ENCODE measurements around the gene PBX1. TPM values are rescaled to one million over a fixed set of nuclear protein-coding genes. Genes with fewer than 3 reads are reported as not detected.
"Not testable (repeated sequence)": the region's sequence is repeated elsewhere in the genome, so short reads cannot be mapped to it uniquely, and the experiment has no call there.

Gene PBX1
- total RNA-seq, 2 donors from 2014 or later, result 59.9 to 79.2 TPM

- H3K4me3 Mint-ChIP-seq, result no peak overlapping the region
- H3K9me3 Mint-ChIP-seq, result no peaks in the 10 kb centered on the region
- H3K4me3 ChIP-seq (ENCODE audit: low read length), result no peak overlapping the region
- peaks cover 18% of the 10 kb centered on the region for H3K4me1 ChIP-seq (ENCODE audit: control insufficient read depth, insufficient read depth, low read length)
- TF ChIP-seq, protein P1, sequence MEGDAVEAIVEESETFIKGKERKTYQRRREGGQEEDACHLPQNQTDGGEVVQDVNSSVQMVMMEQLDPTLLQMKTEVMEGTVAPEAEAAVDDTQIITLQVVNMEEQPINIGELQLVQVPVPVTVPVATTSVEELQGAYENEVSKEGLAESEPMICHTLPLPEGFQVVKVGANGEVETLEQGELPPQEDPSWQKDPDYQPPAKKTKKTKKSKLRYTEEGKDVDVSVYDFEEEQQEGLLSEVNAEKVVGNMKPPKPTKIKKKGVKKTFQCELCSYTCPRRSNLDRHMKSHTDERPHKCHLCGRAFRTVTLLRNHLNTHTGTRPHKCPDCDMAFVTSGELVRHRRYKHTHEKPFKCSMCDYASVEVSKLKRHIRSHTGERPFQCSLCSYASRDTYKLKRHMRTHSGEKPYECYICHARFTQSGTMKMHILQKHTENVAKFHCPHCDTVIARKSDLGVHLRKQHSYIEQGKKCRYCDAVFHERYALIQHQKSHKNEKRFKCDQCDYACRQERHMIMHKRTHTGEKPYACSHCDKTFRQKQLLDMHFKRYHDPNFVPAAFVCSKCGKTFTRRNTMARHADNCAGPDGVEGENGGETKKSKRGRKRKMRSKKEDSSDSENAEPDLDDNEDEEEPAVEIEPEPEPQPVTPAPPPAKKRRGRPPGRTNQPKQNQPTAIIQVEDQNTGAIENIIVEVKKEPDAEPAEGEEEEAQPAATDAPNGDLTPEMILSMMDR (conservative IDR thresholded peaks at IDR 0.05), result no peak
- 88 to 92% methylated on average over 2 to 4 of the region's 4 CpGs for WGBS, 2 experiments (ENCODE audit: insufficient coverage in 1 of 2, insufficient read length in 1 of 2)
- no peak overlapping the region for H3K27ac Mint-ChIP-seq
- H3K9me3 ChIP-seq (ENCODE audit: control insufficient read depth, low read length), result no peaks in the 10 kb centered on the region
- H3K27me3 ChIP-seq (ENCODE audit: control insufficient read depth, insufficient read depth, low read length, poor library complexity, severe bottlenecking), result no peaks in the 10 kb centered on the region
- H3K27ac ChIP-seq (ENCODE audit: low read depth, low read length), result peak overlapping the region; percentile 8
- no peak overlapping the region for H3K9ac ChIP-seq (ENCODE audit: extremely low read depth, low read length, poor library complexity, severe bottlenecking)
- H3K27me3 Mint-ChIP-seq (ENCODE audit: insufficient read depth), result no peaks in the 10 kb centered on the region
- H3K4me1 Mint-ChIP-seq, result peaks cover 43% of the 10 kb centered on the region
- H3K36me3 ChIP-seq (ENCODE audit: control insufficient read depth, insufficient read depth, low read length), result no peaks in the 10 kb centered on the region
- H3K36me3 Mint-ChIP-seq (ENCODE audit: low read depth), result peaks cover 6% of the 10 kb centered on the region
- no peak for DNase-seq
Observed at GRCh38 chr1:164649146-164649545, 90.2 kb downstream of the PBX1 start.

- Histone ChIP-seq H3K9me3 (ENCODE audit: control insufficient read depth, low read length) (no peaks in the 10 kb centered on the region), H3K27me3 (ENCODE audit: control insufficient read depth, insufficient read depth, low read length, poor library complexity, severe bottlenecking) (no peaks in the 10 kb centered on the region), H3K27ac (ENCODE audit: low read depth, low read length) (peak overlapping the region; percentile 34), H3K4me3 (ENCODE audit: low read length) (no peak overlapping the region), H3K36me3 (ENCODE audit: control insufficient read depth, insufficient read depth, low read length) (no peaks in the 10 kb centered on the region), H3K9ac (ENCODE audit: extremely low read depth, low read length, poor library complexity, severe bottlenecking) (no peak overlapping the region), H3K4me1 (ENCODE audit: control insufficient read depth, insufficient read depth, low read length) (peaks cover 18% of the 10 kb centered on the region)
- TF ChIP-seq, protein P1 (conservative IDR thresholded peaks at IDR 0.05), result no peak
- Mint-ChIP-seq H3K4me1 (peaks cover 43% of the 10 kb centered on the region), H3K9me3 (no peaks in the 10 kb centered on the region), H3K27ac (no peak overlapping the region), H3K27me3 (ENCODE audit: insufficient read depth) (no peaks in the 10 kb centered on the region), H3K4me3 (no peak overlapping the region), H3K36me3 (ENCODE audit: low read depth) (peaks cover 6% of the 10 kb centered on the region)
- 100% methylated on average over 2 of the region's 2 CpGs; no CpG with 5 or more reads in 1 of the 2 experiments for WGBS, 2 experiments (ENCODE audit: insufficient coverage in 1 of 2, insufficient read length in 1 of 2)
- DNase-seq, result no peak
Observed at GRCh38 chr1:164650531-164650930, 91.5 kb downstream of the PBX1 start.

- Histone ChIP-seq H3K36me3 (ENCODE audit: control insufficient read depth, insufficient read depth, low read length) (no peaks in the 10 kb centered on the region), H3K9me3 (ENCODE audit: control insufficient read depth, low read length) (no peaks in the 10 kb centered on the region), H3K27ac (ENCODE audit: low read depth, low read length) (peak overlapping the region; percentile 90), H3K4me1 (ENCODE audit: control insufficient read depth, insufficient read depth, low read length) (peaks cover 15% of the 10 kb centered on the region), H3K9ac (ENCODE audit: extremely low read depth, low read length, poor library complexity, severe bottlenecking) (no peak overlapping the region), H3K4me3 (ENCODE audit: low read length) (no peak overlapping the region), H3K27me3 (ENCODE audit: control insufficient read depth, insufficient read depth, low read length, poor library complexity, severe bottlenecking) (no peaks in the 10 kb centered on the region)
- Mint-ChIP-seq H3K27ac (no peak overlapping the region), H3K9me3 (no peaks in the 10 kb centered on the region), H3K27me3 (ENCODE audit: insufficient read depth) (no peaks in the 10 kb centered on the region), H3K36me3 (ENCODE audit: low read depth) (peaks cover 4% of the 10 kb centered on the region), H3K4me3 (no peak overlapping the region), H3K4me1 (peaks cover 38% of the 10 kb centered on the region)
- 61 to 83% methylated on average over 9 to 13 of the region's 13 CpGs for WGBS, 2 experiments (ENCODE audit: insufficient coverage in 1 of 2, insufficient read length in 1 of 2)
- no peak for DNase-seq
- TF ChIP-seq, protein P1 (conservative IDR thresholded peaks at IDR 0.05), result no peak
Observed at GRCh38 chr1:164651351-164651951, 92.5 kb downstream of the PBX1 start.

GRCh38 chr1:164652969-164653368 is 94.0 kb downstream of the PBX1 start:
- not testable (repeated sequence) for H3K27ac ChIP-seq (ENCODE audit: low read depth, low read length); H3K9me3 Mint-ChIP-seq; H3K36me3 ChIP-seq (ENCODE audit: control insufficient read depth, insufficient read depth, low read length); H3K9me3 ChIP-seq (ENCODE audit: control insufficient read depth, low read length); H3K27me3 Mint-ChIP-seq (ENCODE audit: insufficient read depth); H3K27me3 ChIP-seq (ENCODE audit: control insufficient read depth, insufficient read depth, low read length, poor library complexity, severe bottlenecking); H3K4me1 ChIP-seq (ENCODE audit: control insufficient read depth, insufficient read depth, low read length); H3K4me3 ChIP-seq (ENCODE audit: low read length); H3K36me3 Mint-ChIP-seq (ENCODE audit: low read depth); H3K27ac Mint-ChIP-seq; H3K4me3 Mint-ChIP-seq; DNase-seq; H3K9ac ChIP-seq (ENCODE audit: extremely low read depth, low read length, poor library complexity, severe bottlenecking)
- WGBS, 2 experiments (ENCODE audit: insufficient coverage in 1 of 2, insufficient read length in 1 of 2), result 92 to 98% methylated on average over 5 to 6 of the region's 6 CpGs
- peaks cover 27% of the 10 kb centered on the region for H3K4me1 Mint-ChIP-seq

Measured in endodermal cell (in vitro differentiated cells).